PC-3 (cell line): ENCODE results near the gene FRMD6. TPM values are rescaled to one million over a fixed set of nuclear protein-coding genes. Genes with fewer than 3 reads are reported as not detected.

ENCODE experiments used
- ATAC-seq: fragments of 200-7000 bp; cut with Tn5 transposase; 2 replicates; pipeline ENCODE4 v1.9.1; 2020; ENCODE audit warnings: mild to moderate bottlenecking, moderate library complexity
- BruUV-seq: library from RNA; stranded (reverse); fragments of 400-500 nt; replicated peaks from 2 replicates; lab custom pipeline; 2021; lab: Mats Ljungman, UMichigan
- CTCF ChIA-PET: fragments of 300-600 bp; sonication (Branson Sonifier 250); formaldehyde crosslinking; loops from one replicate; lab custom pipeline; 2022; ENCODE audit warnings: antibody characterized with exemption; lab: Charles Lee
- POLR2A ChIA-PET: fragments of 300-600 bp; sonication (Branson Sonifier 250); formaldehyde crosslinking; loops from one replicate; lab custom pipeline; 2022; ENCODE audit warnings: antibody characterized with exemption; ENCODE audit not compliant: unreplicated experiment; lab: Charles Lee
- DNase-seq: peaks from one replicate; pipeline ENCODE4 v3.0.0-alpha.2; 2015
- H2AFZ ChIP-seq: fragments of 300-600 bp; sonication (generic); 2 replicates; pipeline ENCODE4 v1.6.0; 2016; ENCODE audit warnings: antibody characterized with exemption, low read length
- H3F3A ChIP-seq: fragments of 300-600 bp; sonication (generic); one replicate; pipeline ENCODE4 v1.6.0; 2017; ENCODE audit warnings: antibody characterized with exemption, low read length, control low read depth, mild to moderate bottlenecking; ENCODE audit not compliant: unreplicated experiment
- H3K27ac ChIP-seq: fragments of 300-600 bp; sonication (generic); 2 replicates; pipeline ENCODE4 v1.5.1; 2016; ENCODE audit warnings: mild to moderate bottlenecking, low read length
- H3K27me3 ChIP-seq: fragments of 300-600 bp; sonication (generic); 2 replicates; pipeline ENCODE4 v1.6.1; 2016; ENCODE audit warnings: low read length, mixed read lengths
- H3K36me3 ChIP-seq: fragments of 300-600 bp; sonication (generic); 2 replicates; pipeline ENCODE4 v1.6.1; 2016; ENCODE audit warnings: low read depth, mixed run types, low read length, mixed read lengths
- H3K4me1 ChIP-seq: fragments of 300-600 bp; sonication (generic); 2 replicates; pipeline ENCODE4 v1.5.1; 2016; ENCODE audit warnings: low read length; ENCODE audit not compliant: insufficient read depth
- H3K4me2 ChIP-seq: fragments of 300-600 bp; sonication (generic); 2 replicates; pipeline ENCODE4 v1.6.0; 2016; ENCODE audit warnings: low read length
- H3K4me3 ChIP-seq: fragments of 300-600 bp; sonication (generic); 2 replicates; pipeline ENCODE4 v1.5.1; 2016; ENCODE audit warnings: mild to moderate bottlenecking, low read length, mixed read lengths
- H3K79me2 ChIP-seq: fragments of 300-600 bp; sonication (generic); 2 replicates; pipeline ENCODE4 v1.6.1; 2017; ENCODE audit warnings: low read length, mixed read lengths
- H3K9ac ChIP-seq: fragments of 300-600 bp; sonication (generic); 2 replicates; pipeline ENCODE4 v1.6.0; 2016; ENCODE audit warnings: mild to moderate bottlenecking, low read length
- H3K9me2 ChIP-seq: fragments of 300-600 bp; sonication (generic); replicated peaks from 2 replicates; pipeline ENCODE4 v1.6.1; 2016; ENCODE audit warnings: mixed run types, low read length, mixed read lengths
- H3K9me3 ChIP-seq: fragments of 300-600 bp; sonication (generic); 2 replicates; pipeline ENCODE4 v1.6.1; 2016; ENCODE audit warnings: low read length, mixed read lengths
- H4K20me1 ChIP-seq: fragments of 300-600 bp; sonication (generic); 2 replicates; pipeline ENCODE4 v1.6.1; 2016; ENCODE audit warnings: low read length, mixed read lengths
- EZH2 ChIP-seq: fragments of 300-600 bp; sonication (generic); IDR thresholded peaks from one replicate; pipeline ENCODE4 v1.6.1; 2017; ENCODE audit warnings: antibody characterized with exemption, mild to moderate bottlenecking, low read length; ENCODE audit not compliant: unreplicated experiment
- EZH2phosphoT487 ChIP-seq: fragments of 300-600 bp; sonication (generic); IDR thresholded peaks from 2 replicates; pipeline ENCODE4 v1.6.1; 2018; ENCODE audit warnings: mild to moderate bottlenecking, antibody characterized with exemption, low read length, borderline replicate concordance
- intact Hi-C: fragments of 100-400 bp; cut with micrococcal nuclease; formaldehyde crosslinking; loops from 2 replicates; pipeline ENCODE4 v1.9.0; 2023
- total RNA-seq: library from RNA; depleted of rRNA; stranded (reverse); fragments of >200 nt; gene quantifications from 2 replicates; pipeline ENCODE4 v1.2.3, GENCODE V29; 2014
- TF ChIP-seq, protein P1 (sequence below): fragments of 300-600 bp; sonication (generic); conservative IDR thresholded peaks from 2 replicates; pipeline ENCODE4 v1.5.1; 2017; ENCODE audit warnings: antibody characterized with exemption, low read depth, mild to moderate bottlenecking, low read length

FRMD6 gene
- total RNA-seq, 1 experiment from 2014 or later: 103 TPM

- no peaks in the 10 kb centered on the region for H3K36me3 ChIP-seq
These were observed 29.3 kb upstream of the FRMD6 start for GRCh38 chr14:51622376-51622775.

DNA sequence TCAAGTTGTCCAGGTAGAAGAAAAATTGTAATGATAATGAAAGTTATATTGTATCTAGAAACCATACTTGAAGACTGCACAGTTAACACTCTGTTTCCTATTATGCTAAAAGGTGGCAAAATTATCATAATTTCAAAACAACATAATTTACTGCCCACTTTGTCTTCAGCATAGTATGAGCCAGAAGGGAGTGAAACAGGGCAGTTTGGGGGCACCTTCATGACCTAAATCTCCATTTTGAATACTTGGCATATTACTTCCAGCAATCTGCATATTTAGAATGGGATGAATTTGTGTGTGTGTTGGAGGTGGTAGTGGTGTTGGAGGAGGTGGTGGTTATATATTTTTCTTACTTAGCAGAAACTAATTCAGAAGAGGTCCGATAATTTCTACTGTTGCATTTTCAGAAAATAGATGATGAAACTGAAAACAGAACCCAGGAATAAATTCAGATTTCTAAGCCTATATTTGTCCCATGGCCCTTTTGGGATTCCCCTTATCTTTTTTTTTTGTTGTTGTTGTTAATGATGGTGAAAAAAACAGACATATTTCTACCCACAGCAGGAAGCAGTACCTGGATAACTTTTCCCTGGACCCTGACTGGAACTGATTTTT is 26.6 kb upstream of the FRMD6 start:
- POLR2A ChIA-PET: no interaction called here
- TF ChIP-seq EZH2phosphoT487 (no peak), EZH2 (no peak)
- TF ChIP-seq, protein P1, sequence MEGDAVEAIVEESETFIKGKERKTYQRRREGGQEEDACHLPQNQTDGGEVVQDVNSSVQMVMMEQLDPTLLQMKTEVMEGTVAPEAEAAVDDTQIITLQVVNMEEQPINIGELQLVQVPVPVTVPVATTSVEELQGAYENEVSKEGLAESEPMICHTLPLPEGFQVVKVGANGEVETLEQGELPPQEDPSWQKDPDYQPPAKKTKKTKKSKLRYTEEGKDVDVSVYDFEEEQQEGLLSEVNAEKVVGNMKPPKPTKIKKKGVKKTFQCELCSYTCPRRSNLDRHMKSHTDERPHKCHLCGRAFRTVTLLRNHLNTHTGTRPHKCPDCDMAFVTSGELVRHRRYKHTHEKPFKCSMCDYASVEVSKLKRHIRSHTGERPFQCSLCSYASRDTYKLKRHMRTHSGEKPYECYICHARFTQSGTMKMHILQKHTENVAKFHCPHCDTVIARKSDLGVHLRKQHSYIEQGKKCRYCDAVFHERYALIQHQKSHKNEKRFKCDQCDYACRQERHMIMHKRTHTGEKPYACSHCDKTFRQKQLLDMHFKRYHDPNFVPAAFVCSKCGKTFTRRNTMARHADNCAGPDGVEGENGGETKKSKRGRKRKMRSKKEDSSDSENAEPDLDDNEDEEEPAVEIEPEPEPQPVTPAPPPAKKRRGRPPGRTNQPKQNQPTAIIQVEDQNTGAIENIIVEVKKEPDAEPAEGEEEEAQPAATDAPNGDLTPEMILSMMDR: no peak
- no peaks in the 10 kb centered on the region for H3K4me1 ChIP-seq
- no peak for DNase-seq
- intact Hi-C loops: no loop called here
- H2AFZ ChIP-seq: no peak overlapping the region
- H4K20me1 ChIP-seq: no peaks in the 10 kb centered on the region
- H3K4me2 ChIP-seq: no peak overlapping the region
- H3K9me3 ChIP-seq: no peaks in the 10 kb centered on the region
- H3K9me2 ChIP-seq: no peaks in the 10 kb centered on the region
- no TSS peak for BruUV-seq
- CTCF ChIA-PET: no interaction called here
- H3K9ac ChIP-seq: no peak overlapping the region
- H3K4me3 ChIP-seq: no peak overlapping the region
- H3K36me3 ChIP-seq: no peaks in the 10 kb centered on the region
- no peaks in the 10 kb centered on the region for H3K79me2 ChIP-seq
- ATAC-seq: no peak
- H3K27me3 ChIP-seq: no peaks in the 10 kb centered on the region
- H3F3A ChIP-seq: no peaks in the 10 kb centered on the region
- no peak overlapping the region for H3K27ac ChIP-seq

More at GRCh38 chr14:51622376-51622775, 29.3 kb upstream of the FRMD6 start:
- ChIA-PET POLR2A (no interaction called here), CTCF (no interaction called here)
- no peak for ATAC-seq
- H3K27me3 ChIP-seq: no peaks in the 10 kb centered on the region
- BruUV-seq: no TSS peak
- no peaks in the 10 kb centered on the region for H3F3A ChIP-seq
- no peak overlapping the region for H3K27ac ChIP-seq
- TF ChIP-seq EZH2phosphoT487: no peak
- TF ChIP-seq, protein P1: no peak
- no peak for TF ChIP-seq EZH2
- H3K79me2 ChIP-seq: peaks cover 4% of the 10 kb centered on the region; the same call in 1 of the 2 replicates
- H2AFZ ChIP-seq: no peak overlapping the region
- no peaks in the 10 kb centered on the region for H3K9me3 ChIP-seq
- H3K4me3 ChIP-seq: no peak overlapping the region
- no peak overlapping the region for H3K4me2 ChIP-seq
- intact Hi-C loops: no loop called here
- peaks cover 7% of the 10 kb centered on the region for H3K4me1 ChIP-seq
- DNase-seq: no peak
- H3K9ac ChIP-seq: no peak overlapping the region
- H4K20me1 ChIP-seq: no peaks in the 10 kb centered on the region
- no peaks in the 10 kb centered on the region for H3K9me2 ChIP-seq

- H2AFZ ChIP-seq: no peak overlapping the region
- intact Hi-C loops: no loop called here
- POLR2A ChIA-PET: no interaction called here
- H3K9me2 ChIP-seq: no peaks in the 10 kb centered on the region
- no peaks in the 10 kb centered on the region for H3F3A ChIP-seq
- no peaks in the 10 kb centered on the region for H3K9me3 ChIP-seq
- H4K20me1 ChIP-seq: no peaks in the 10 kb centered on the region
- ATAC-seq (no peak), DNase-seq (no peak)
- H3K4me1 ChIP-seq: no peaks in the 10 kb centered on the region
- no peak overlapping the region for H3K9ac ChIP-seq
- no peaks in the 10 kb centered on the region for H3K79me2 ChIP-seq
- CTCF ChIA-PET: no interaction called here
- no peak overlapping the region for H3K27ac ChIP-seq
- H3K4me2 ChIP-seq: no peak overlapping the region
- BruUV-seq: no TSS peak
- TF ChIP-seq EZH2phosphoT487 (no peak), EZH2 (no peak)
- TF ChIP-seq, protein P1: no peak
- no peaks in the 10 kb centered on the region for H3K27me3 ChIP-seq
- no peak overlapping the region for H3K4me3 ChIP-seq
- no peaks in the 10 kb centered on the region for H3K36me3 ChIP-seq
These were observed 25.5 kb upstream of the FRMD6 start for GRCh38 chr14:51626185-51626584.
